Activated naive CD4-positive, alpha-beta T cell treated with Interleukin-2 at 50 U/mL for 16 hours (primary cell): ENCODE data around the gene BRF1.

Experiments used
- DNase-seq: peaks from one replicate; pipeline ENCODE4 v3.0.0-alpha.2; 2020

BRF1 gene

DNA sequence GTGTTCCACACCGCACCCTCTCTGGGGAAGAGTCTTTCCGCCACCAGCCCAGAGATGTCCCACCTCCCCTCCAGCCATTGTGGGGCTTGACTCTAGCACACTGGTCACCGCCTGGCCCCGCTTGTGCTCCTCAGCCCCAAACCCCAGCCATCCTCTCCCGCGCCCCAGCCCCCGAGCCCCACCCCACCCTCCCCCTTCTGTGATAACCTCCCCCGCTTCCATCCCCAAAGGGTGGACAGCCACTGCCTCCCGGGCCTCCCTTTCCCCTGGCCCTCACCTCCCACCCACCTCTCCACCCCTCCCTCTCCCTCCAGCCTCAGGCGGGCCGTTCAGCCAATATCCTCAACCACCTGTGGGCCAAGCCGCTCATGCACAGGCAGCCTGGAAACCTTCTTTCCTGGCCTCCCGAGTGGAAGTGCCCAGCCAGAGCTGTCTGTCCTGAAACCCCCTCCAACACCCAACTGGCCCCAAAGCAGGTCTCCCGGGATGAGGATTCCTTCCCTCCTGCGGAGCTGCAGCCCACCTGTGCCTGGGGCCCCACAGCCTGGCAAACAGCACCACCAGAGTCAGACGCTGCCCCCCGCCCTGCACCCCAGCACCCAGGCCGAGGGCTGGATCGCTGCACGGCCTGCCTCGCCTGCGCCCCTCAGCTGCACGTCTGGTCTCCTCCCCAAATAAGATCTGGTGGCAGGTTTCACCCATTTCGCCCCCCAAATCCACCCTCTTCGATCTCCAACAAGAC lies 92.6 kb downstream of the BRF1 start:
- no peak for DNase-seq

DNA sequence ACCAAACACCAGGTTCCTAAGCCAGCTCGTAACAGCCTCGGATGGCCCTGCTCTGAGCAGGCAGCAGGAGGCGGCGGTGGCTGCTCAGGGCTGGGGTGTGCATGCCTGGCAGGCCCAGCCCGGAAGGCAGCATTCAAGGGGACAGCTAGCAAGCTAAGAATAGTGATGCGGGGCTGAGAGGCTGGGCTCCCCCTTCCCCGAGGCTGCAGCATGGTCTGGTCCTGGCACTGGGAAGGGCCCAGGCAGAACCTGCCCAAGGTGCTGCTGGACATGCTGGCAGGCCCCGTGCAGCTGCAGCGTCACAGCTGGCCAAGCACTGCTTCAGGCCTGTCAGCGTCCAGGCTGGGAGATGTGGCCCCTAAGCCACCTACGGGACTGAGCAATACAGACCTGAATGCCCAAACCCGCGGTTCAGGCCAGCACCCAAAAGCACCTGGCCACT lies 93.3 kb downstream of the BRF1 start:
- no peak for DNase-seq

DNA sequence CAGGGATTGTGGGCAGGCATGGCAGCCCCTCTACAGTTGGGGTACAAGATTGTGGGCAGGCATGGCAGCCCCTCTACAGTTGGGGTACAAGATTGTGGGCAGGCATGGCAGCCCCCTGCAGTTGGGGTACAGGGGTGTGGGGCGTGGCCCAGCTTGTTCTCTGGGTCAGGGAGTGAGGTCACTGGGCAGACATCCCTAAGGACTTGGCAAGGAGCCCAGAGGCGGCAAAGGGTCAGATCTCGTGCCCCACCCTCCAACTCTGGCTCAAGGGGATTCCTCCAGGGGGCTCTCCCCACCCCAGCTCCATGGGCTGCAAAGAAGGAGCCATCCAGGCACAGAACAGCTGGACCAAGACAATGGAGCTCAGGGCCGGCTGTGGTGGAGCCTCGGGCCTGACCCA lies 93.9 kb downstream of the BRF1 start:
- no peak for DNase-seq

DNA sequence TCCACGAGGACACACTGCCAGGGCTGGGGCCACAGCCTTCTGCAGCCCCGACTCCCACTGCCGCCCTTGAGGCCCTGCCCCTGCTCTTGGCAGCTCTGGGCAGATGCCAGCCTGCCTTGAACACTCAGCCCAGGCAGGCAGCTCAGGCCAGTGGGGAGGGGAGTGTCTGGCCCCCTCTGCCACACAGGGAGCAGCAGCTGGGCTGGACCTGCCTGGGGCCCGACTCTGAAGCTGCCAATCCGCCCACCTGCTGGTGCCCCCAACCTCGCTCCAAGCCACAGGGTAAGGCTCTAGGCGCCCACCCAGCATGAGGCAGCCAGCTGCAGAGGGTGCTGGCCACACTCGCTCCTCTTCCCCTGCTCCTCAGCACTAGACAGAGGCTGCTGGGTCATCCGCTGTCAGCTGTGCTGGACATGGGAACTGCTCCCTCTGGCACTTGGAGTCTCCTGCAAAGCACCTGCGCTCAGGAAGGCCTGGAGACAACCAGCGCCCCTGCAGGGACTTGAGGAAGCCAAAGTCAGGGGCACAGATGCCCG lies 95.1 kb downstream of the BRF1 start:
- DNase-seq = no peak

DNA sequence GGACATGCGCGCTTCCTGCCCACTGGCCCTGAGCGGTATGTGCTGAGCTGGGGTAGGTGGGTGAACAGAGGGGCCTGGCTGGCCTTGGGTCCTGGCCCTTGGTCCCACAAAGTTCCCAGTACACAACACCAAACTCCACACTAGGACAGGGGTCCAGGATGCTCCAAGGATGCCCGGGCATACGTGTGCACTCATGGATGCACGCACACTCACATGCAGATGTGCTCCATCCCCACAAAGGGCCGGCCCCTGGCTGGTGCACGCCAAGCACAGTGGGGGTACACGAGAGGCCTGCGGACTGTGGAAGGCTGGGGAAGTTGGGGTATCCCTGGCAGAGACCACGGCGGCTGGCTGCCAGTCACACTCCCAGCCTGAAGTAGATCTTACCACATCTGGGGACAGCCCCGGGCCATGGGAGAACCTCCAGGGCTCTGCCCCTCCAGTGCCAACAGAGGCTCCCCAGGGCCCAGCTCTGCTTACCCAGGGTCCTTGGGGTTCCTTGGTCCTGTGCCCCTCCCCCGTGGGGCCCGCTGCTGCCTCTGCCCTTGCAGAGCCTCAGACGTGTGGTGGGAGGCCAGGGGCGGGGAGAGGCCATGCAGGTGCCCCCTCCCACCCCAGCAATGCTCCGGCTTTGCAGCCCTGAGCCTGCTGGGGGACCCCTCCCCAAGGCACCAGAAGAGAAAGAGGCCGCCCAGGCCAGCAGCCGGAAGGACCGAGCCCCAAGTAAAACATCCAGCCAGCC lies 95.7 kb downstream of the BRF1 start:
- no peak for DNase-seq

DNA sequence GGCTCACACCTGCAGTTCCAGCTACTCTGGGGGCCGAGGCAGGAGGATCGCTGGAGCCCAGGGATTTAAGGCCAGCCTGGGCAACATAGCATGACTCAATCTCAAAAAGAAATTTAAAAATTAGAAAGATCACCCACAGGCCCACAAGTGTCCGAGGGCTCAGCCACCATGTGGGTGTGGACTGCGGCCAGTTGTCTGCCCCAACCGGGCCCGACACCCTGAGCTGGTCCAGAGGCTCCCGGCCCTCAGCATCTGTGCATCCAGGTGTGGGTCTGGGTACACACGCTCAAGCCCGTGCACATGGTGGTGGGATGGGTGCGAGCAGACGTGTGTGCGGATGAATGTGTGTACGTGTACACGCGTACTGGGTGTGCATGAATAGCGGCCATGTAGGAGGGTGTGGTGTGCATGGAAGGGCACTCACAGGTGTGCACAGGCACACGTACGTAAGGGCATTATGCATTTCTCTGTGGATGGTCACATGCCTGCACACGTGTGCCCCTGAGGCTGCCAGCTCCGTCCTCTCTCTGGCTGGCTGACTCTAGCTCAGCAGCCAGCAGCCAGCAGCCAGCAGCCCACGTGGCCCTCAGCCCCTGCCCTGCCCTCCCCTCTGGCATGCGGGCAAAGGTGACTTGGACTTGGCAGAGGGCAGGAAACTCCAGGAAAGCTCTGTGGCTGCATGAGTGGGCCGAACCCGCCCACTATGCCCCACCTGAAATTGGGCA lies 96.4 kb downstream of the BRF1 start:
- DNase-seq = no peak

DNA sequence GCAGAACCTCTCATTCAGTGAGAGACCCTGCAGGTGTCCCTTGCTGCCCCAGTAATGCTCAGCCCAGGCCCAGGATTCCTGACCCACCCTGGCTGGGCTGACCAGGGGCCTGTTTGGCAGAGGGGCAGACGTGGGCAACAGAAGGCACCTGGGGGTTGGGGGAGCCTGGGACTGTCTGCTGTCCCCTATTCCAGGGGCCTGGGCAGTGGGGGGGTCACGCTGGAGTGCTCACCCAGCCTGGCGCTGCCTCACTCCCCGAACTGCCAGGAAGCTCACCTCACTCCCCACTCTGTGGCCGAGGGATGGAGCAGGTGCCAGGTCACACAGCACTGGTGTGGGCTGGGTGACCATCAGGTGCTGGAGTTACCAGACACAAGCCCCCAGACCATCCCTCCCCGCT lies 97.1 kb downstream of the BRF1 start:
- no peak for DNase-seq

DNA sequence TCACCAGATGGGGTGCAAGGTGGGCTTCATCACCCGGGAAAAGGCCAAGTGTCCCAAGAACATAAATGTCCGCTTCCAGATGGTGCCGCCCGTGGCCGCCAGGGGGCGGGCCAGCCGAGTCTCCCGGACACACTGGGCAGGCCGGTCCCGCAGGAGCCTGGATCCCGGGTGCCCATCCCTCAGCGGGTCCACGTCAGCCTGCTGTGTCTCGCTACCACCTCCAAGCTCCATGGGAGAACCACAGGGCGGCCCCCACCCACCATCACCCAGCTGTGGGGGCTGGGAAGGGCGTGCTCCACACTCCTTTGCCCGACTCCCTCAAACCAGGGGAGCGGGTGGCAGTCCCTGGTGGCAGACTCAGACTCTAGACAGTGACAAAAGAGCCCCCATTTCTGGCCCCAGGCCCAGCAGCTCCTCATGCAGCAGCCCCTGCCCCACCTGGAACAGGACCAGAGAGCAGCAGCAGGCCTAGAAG lies 97.7 kb downstream of the BRF1 start:
- DNase-seq = peak; percentile 65

DNA sequence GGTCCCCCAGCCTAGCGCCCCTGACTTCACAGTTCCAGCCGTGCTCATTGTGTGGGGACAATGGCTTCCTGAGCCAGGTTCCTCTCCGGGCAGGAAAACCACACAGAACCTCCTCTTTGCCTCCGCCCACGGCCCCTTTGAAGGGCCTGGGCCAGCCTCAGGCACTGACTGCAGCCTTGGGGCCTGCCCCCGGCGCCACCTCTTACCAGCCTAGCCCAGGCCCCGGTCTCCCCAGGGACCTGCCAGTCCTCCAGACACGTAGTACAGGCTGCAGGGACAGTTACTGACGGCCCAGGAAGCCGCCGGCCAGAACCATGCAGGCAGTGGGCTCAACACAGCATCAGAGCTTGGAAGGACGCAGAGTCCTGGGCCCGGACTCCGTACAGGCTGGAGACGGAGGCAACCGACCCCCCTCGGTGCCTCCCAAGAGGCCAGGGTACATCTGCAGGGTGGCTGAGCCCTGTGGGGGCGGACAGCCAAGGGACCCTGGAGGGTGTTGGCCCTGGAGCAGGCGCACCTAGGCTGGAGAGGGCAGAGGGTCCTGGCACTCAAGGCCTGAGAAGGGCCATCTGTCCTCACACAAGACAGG lies 98.8 kb downstream of the BRF1 start:
- peak; percentile 22 for DNase-seq

DNA sequence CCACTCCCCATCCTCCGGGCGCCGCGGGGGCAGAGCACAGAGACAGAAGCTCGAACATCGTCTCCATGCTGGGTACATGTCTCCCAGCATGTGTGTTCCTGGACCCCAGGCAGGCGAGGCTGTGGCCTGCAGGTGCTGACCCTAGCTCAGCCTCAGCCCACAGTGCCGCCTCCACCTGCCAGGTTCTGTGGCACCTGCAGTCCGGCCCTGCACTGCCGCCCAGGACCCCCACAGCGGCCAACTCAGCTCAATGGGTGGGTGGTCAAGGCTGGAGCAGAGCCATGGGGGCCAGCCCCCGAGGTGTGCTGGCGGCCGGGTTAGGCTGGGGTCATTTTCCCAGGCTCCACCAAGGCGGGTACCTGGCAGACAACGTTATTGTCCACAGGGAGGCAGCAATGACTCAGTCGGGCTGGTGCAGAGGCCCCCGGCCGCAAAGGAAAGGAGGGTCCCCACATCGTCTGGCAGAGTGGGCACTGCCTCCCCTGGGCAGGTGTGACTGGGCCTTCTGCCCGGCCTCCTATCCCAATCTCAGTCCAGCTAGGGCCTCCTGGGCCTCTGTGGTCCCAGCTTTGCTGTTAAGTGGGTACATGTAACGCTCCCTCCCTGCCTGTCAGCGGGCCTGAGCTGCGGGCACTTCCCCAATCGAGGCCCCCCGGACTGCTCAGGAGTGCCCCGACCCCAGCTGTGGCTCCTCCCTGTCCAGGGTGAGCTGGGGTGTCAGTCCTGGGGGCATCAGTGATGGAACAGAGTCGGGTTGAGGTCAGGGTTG lies 99.5 kb downstream of the BRF1 start:
- DNase-seq = no peak

DNA sequence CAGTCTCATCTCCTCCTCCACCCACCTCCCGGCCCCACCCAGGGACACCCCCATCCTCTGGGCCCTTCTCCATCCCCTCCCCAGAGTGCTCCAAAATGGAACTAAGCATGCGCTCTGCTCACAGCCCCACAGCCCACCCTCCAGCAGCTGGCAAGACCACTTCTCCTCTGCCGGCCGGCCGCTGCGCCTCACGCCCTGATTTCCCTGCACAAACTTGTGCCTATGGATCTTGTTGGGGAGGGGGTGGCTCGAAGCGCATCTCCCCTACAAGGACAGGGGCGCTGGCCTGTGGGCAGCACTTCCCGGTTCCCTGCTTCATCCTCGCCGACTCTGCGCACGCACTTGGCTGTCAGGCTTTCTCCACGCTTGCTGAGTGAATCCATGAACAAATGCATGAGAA lies 100.2 kb downstream of the BRF1 start:
- no peak for DNase-seq

DNA sequence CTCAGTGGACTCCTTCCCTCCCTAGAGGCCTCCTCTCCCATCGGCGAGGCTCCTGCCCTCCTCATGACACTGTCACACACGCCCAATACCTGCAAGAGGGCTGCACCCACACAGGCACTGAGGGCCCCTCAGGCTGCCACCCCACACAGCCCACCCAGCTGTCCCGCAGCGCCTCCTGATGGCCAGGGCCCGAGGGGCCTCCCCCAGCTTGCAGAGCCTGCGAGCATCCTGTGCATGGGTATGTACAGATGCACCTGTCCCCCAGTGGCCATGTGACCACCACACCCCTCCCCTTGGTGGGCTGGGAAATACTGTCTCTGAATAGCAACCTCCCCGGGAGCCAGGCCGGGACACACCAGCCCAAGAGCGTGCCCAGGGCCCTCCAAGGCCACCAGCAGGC lies 100.7 kb downstream of the BRF1 start:
- no peak for DNase-seq

DNA sequence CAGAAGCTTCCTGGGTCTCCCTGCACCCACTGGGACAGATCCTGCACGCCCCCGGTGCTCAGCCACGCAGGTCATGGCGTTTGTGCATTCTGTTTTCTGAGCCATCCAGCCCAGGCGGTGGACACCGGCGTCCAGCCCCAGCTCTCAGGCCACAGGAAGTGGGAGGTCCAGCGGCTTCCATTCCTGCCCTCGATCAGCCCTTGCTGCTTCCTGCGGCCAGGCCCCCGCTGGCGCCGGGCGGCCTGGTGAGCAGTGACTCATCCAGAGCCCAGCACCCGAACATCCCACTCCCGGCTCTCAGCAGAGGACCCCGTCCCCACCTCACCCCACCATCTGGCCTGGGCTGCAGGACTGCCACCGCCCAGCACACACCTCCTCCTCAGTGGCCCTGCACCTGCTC lies 101.7 kb downstream of the BRF1 start:
- DNase-seq = no peak

DNA sequence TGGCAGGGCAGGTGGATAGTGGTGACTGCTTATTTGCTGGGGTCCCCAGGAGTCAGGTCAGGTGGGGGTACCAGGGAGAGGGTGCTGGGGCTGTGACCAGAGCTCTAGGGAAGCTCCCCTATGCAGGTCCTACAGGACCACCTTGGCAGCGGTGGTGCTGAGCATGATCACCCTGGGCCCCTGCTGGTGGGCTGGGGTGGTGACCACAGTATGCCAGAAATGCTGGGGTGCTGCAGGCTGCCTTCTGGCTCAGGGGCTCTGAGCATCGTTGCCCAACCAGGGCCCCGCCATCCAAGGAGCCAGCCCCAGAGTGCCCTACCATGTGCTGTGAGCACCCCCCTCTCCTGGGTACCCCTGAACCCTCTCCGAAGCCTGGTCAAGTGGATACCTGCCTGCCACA lies 102.2 kb downstream of the BRF1 start:
- no peak for DNase-seq

DNA sequence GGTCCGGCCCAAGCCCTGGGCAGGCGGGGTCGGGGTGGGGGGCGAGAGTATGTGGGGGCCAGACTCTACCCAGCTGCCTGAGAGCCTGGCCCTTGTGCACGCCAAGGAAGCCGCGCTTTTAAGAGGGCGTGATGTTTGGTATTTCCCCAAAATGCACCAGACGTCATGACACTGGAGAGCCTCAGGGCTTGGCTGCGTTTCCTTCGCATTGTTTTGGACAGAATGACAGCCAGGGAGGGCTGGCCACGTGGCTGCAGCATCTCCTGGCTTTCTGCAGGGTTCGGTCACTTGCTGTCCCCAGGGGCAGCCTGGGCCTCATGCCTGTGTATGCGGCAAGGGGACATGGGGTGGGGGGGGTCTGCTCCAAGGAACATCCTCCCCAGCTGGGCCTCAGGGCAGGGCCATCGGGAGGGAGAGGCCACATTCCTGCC lies 103.6 kb downstream of the BRF1 start:
- no peak for DNase-seq

DNA sequence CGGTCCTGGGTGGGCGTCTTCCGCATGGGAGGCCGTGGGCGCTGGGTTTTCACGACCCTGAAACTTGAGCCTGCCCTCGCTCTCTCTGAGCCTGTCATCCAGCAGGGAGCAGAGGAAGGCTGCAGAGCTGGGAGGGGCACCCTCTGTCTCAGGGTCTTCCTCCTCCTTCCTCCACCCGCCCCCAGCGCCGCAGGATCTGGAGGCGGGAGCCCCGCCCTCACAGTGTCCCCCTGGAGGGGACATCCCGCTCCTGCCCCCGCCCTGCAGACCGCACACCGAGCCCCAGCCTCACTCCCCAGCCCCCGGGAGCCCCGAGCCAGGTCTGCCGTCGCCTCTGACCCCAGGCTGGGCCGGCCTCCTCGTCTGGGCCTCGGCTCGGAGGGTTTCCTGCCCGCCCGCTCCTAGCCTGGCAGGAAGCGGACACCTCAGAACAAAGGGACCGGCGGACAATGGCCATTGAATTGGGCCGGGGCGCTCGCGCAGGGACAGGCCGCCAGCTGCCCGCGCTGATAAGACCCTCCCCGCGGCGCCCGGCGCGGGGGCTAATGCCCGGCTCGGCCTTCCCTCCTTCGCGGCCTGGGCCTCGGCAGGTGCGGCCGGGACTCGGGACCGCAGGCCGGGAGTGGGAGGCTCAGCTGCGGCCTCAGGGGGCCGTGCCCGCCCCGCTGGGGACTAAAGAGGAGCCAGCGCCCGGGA lies 104.4 kb downstream of the BRF1 start:
- no peak for DNase-seq

DNA sequence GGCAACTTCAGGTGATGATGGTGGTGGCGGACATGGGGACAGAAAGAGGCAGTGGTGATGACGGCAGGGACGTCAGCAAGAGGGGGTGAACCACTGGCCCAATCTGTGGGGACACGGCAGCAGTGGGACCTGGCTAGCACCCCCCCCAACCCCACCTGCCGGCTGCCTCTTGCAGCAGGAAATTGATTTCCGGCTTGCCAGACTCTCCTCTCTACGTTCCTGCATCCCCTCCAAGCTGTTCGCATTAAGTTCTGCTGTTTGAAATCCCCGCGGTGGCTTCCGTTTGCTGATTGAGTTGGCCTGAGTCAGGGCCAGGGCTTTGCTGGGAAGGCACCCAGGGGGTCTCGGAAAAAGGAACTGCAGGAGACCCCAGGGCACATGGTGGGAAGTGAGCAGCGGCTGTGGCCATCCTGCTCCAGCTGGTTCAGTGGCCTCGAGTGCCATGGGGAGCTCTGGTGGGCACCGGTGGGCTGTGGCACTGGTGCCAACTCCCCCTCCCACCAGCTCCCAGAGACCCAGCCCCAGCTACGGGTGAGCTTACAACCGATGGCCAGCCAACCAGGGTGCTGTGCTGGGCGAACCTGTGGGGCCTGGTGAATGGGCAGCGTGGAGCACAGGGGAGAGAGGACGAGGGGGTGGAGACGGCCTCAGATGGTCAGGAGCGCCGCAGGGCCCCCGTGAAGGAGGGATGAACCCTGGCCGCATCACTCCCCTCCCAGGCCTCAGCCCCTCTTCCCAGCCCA lies 105.1 kb downstream of the BRF1 start:
- DNase-seq = no peak

DNA sequence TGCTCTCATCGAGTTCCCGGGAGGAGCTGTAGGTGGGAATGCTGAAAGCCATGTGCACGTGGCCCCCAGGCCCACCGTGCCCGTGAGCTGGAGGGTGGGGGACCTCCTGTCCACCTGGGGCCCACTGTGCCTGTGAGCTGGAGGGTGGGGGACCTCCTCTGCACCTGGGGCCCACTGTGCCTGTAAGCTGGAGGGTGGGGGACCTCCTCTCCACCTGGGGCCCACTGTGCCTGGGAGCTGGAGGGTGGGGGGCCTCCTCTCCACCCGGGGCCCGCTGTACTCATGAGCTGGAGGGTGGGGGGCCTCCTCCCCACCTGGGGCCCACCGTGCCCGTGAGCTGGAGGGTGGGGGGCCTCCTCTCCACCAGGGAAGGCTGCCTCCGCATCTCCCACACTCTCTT lies 105.8 kb downstream of the BRF1 start:
- DNase-seq = no peak

DNA sequence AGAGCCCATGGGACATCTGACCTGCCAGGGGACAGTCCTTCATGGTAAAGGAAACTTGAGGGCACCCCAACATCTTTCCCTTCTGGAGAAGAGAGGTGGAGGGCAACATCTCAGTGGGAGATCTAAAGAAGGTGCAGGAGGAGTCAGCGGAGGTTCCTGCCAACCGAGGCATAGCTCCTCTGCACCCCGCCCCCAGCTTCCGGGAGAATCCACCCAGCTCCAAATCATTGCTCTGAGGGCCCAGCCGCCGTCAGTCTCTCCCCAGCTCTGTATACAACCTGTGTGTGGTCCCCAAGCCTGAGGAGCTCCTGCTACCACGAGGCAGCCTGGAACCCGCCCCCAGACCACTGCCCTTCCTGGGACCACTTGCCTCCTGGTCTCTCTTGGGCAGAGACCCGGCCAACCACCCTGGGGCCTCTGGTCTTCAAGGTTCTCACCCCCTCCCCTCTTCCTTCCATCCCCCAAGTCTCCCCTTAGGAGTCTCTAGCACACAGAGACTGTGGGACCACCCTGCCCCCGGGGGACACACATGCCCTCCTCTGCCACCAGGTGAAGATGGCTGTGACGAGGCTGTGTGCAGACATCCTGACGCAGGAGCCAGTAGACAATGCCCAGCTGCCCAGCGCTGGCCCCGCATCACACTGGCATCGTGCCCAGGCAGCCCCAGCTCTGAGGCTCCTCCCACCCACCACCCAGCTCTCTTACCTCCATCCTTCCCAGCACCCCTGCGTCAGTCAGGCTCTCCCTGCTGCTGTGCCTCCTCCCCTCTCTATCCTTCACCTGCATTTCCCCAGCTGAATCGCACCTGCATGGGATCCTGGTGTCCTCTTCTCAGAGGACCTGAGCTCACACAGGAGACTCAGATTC lies 106.7 kb downstream of the BRF1 start:
- DNase-seq = peak; percentile 36
